GDM1 (cell line): ENCODE measurements around the gene ADAMTS20.

Experiments used
- DNase-seq: peaks from one replicate; lab custom pipeline; 2025; lab: John Stamatoyannopoulos, UW

Gene ADAMTS20

GRCh38 chr12:43480591-43480990 lies 71.4 kb downstream of the ADAMTS20 start:
- no peak for DNase-seq

DNA sequence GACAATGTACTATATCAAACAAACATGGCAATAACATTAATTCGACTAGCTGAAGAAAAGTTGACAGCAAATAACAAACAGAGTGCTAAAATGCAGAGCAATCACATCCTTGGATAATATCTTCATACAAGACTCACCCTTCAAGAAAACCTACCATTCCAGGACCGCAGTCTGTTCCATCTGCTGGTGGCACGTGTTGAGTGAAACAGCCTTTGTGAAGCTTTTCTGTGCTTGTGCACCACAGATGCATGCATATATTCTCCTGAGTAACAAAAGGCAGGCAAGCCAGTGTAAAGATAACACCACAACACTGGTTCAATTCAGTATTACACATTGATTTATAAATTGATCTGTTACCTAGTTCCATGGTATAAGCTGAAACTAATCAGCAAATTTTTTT lies 89.3 kb downstream of the ADAMTS20 start:
- no peak for DNase-seq

GRCh38 chr12:43462080-43462479 lies 89.9 kb downstream of the ADAMTS20 start:
- no peak for DNase-seq

- no peak for DNase-seq
Measured at GRCh38 chr12:43459285-43459684, 92.7 kb downstream of the ADAMTS20 start.

GRCh38 chr12:43453761-43454160 lies 98.2 kb downstream of the ADAMTS20 start:
- DNase-seq, result no peak

DNA sequence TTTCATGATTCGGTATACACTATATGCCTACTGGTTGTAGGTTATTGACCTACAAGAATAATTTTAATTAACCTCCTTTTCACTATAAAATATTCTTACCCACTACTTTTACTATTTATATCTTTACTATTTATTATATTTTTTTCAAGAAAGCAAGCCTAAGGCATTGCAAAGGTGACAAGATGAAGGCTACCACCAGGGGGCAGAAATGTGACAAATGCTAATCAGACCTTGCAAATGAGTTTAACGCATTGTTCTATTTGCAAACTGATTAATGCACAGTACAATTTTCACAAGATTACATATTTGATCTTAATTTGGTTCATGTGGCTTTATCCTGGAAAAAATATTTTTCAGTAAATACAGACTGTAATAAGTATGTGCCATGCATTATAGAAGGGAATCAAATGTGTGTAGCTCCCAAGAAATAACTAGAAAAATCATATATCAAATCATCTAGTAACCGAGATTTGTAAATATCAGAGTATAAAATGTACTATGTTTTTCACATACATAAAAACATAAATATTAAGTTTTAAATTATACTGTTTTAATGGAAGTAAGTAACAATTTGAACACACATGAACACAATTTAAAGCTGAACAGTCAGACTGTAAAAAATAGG lies 107.0 kb downstream of the ADAMTS20 start:
- DNase-seq, result no peak

DNA sequence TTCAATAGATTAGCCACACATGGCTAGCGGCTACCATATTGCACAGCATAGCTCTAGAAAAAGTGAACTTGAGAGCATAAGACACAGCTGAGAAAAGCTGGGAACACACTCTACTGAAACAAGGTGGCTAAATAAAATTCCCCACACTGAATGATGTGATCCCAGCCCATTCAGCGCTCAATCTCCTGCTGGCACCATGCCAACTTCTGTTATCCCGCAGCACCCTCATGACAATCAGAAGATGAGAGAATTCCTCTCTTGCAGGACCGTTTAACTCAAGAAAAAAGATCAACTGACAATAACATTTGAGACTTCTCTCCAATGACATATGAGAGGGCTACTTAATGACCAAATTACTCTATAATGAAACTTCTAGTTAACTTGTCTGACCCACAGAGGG lies 115.4 kb downstream of the ADAMTS20 start:
- DNase-seq, result no peak

DNA sequence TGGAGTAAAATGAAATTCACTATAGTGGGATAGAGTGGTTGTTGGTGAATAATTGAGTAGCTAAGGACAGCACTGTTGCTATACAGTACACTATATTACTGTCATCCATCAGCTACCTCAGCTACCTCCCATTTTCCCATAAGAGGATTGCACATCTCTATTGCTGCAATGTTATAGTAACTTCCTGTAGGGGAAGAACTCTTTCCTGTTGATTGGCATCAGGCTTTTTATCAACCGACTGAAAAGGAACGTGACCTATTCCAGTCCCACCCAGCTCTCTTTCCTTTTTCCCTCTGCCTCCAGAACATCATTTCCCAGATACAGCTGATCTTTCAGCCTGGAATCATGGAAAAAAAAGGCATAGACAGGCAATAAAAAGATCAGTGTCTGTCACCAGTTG lies 117.4 kb downstream of the ADAMTS20 start:
- DNase-seq, result no peak

DNA sequence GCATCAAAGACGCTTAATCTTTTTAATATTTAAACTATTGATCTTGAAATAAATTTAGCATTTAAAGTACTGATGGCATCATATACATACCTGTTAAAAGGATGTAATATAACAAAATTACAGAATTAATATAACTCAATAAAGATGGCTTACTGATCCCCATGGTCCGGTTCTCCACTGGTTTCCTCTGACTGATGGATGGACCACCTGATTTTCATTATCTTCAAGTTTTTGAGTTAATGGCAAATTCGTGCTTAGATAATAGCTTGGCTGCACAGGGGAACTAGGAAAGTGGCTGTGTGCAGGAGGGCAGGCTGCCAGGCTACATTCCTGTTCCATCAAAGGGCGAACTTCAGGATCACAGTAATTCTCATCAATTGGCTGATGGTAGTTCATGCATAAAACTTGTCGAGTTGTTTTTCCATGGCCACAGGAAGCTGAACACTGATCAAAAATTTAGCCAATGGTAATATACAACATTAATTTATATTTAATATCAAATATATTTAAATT lies 123.9 kb downstream of the ADAMTS20 start:
- no peak for DNase-seq

- DNase-seq, result no peak
Measured at GRCh38 chr12:43425361-43425760, 126.6 kb downstream of the ADAMTS20 start.

DNA sequence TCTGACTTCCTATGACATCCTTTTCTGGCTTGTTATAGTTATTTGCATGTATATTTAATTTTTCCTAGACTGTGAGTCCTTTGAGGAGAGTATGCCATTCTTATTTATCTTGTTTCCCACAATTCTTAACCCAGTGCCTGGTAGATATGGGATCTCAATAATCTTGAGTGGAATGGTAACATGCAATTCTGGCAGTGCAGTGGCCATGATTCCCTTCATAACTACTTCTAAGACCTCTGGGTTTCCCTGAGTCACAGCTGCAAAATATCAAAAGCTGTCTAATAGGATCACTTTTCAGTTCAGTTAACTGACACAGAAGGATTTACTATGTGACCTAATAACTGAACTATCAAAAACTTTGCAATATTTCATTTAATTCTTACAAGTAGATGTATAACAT lies 135.0 kb downstream of the ADAMTS20 start:
- DNase-seq, result no peak

DNA sequence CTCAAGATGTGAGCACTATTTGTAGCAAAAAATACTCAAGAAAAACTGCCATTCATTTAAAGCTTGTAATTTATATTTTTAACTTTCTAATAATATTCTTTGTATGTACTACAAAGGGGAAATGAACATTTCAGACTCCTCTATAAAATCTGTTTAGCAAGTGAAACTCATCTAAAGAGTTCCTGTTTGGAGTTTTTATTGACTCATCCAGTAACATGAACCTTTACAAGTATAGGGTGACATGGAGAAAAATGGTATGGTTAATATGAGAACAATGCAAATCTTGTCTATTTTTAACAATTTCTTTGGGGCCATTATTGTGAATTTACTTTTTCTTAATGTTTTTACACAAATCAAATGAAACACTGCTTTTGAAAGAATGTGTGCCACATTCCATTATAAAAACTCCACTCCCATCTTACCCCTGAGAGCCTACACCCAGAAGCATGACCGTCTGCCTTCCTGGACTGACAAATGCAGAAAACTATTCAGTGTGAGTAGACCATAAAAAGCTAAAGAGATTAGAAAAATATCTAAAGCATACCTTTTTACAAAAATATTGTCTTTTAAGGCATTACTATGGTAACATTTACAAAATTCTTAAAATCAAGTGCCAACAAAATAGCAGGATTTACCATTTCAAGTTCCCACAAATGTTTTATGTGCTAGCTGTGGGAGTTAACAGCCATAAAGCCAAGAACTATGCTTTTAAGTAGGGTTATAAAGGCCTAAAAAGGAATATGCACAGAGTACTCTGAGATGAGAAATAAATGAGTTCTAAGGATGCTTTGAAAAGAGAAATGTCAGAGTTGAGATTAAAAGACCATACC lies 144.0 kb downstream of the ADAMTS20 start:
- no peak for DNase-seq

DNA sequence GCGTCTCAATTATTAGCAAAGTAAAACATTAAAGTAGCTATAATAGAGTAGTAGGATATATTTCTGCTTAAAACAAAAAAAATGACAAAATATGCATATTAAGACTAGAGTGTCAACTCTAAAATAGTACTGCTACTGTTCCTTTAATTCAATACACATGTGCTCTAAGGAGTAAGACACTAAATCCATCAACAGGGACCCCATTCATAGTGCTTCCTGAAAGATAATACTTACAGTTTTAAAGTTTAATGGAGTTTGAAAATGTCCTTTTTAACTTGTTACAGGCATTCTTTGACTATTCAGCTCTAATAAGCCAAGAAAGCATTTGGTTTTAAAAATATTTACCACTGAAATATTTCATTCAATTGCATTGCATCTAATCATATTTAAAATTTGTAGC lies 145.2 kb downstream of the ADAMTS20 start:
- no peak for DNase-seq

- DNase-seq, result no peak
Measured at GRCh38 chr12:43402436-43402835, 149.6 kb downstream of the ADAMTS20 start.

- DNase-seq, result no peak
Measured at GRCh38 chr12:43401096-43401495, 150.9 kb downstream of the ADAMTS20 start.

GRCh38 chr12:43396671-43397070 lies 155.3 kb downstream of the ADAMTS20 start:
- no peak for DNase-seq

- no peak for DNase-seq
Measured at GRCh38 chr12:43392116-43392515, 159.9 kb downstream of the ADAMTS20 start.

DNA sequence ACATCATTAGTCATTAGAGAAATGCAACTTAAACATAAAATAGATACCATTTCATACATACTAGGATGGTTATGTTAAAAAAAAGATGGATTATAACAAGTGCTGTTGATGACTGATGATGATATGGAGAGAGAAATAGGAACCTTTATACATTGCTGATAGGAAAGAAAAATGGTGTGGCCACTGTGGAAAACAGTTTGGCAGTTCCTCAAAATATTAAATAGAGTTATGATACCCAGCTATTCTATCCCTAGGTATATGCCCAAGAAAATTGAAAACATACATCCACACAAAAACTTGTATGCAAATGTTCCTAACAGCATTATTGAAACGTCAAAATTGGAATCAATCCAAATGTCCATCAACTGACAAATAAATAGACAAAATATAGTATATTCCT lies 170.1 kb downstream of the ADAMTS20 start:
- DNase-seq, result no peak

- no peak for DNase-seq
Measured at GRCh38 chr12:43378448-43378847, 173.6 kb downstream of the ADAMTS20 start.

GRCh38 chr12:43370263-43370662 lies 181.7 kb downstream of the ADAMTS20 start:
- DNase-seq, result no peak

GRCh38 chr12:43362910-43363694 lies 188.9 kb downstream of the ADAMTS20 start:
- DNase-seq, result no peak

GRCh38 chr12:43361031-43361710 lies 190.8 kb downstream of the ADAMTS20 start:
- DNase-seq, result no peak
